PC-9 (cell line): Measurements from ENCODE around the gene HTR3B. TPM values are rescaled to one million over a fixed set of nuclear protein-coding genes. Genes with fewer than 3 reads are reported as not detected.

Experiments
- BruUV-seq: library from RNA; stranded (reverse); fragments of 400-500 nt; replicated peaks from 2 replicates; lab custom pipeline; 2021; lab: Mats Ljungman, UMichigan
- CTCF ChIA-PET: fragments of 300-600 bp; sonication (Branson Sonifier 250); formaldehyde crosslinking; loops from one replicate; lab custom pipeline; 2022; ENCODE audit warnings: antibody characterized with exemption; lab: Charles Lee
- POLR2A ChIA-PET: fragments of 300-600 bp; sonication (Branson Sonifier 250); formaldehyde crosslinking; loops from one replicate; lab custom pipeline; 2022; ENCODE audit warnings: antibody characterized with exemption; ENCODE audit not compliant: unreplicated experiment; lab: Charles Lee
- DNase-seq, 2 experiments: peaks; one replicate each; pipeline versions ENCODE4 v3.0.0 to v3.0.0-alpha.2; 2015 to 2022; ENCODE audit warnings: mixed read lengths in 1 of 2
- H2AFZ ChIP-seq: fragments of 200-600 bp; sonication (generic); 2 replicates; pipeline ENCODE4 v1.8.1; 2017; ENCODE audit warnings: antibody characterized with exemption
- H3F3A ChIP-seq: fragments of 200-600 bp; sonication (generic); 2 replicates; pipeline ENCODE4 v1.8.1; 2017; ENCODE audit warnings: antibody characterized with exemption, mild to moderate bottlenecking, low read depth; ENCODE audit not compliant: insufficient read depth
- H3K27ac ChIP-seq: fragments of 200-600 bp; sonication (generic); 2 replicates; pipeline ENCODE4 v1.6.1; 2016; ENCODE audit warnings: mixed run types
- H3K27me3 ChIP-seq: fragments of 200-600 bp; sonication (generic); 2 replicates; pipeline ENCODE4 v1.6.1; 2016; ENCODE audit warnings: low read depth, mixed run types; ENCODE audit not compliant: insufficient read depth
- H3K36me3 ChIP-seq: fragments of 200-600 bp; sonication (generic); 2 replicates; pipeline ENCODE4 v1.6.1; 2016; ENCODE audit warnings: low read depth, mixed run types
- H3K4me1 ChIP-seq: fragments of 200-600 bp; sonication (generic); replicated peaks from 2 replicates; pipeline ENCODE4 v1.6.1; 2016; ENCODE audit warnings: mixed run types; ENCODE audit not compliant: insufficient read depth
- H3K4me2 ChIP-seq: fragments of 200-600 bp; sonication (generic); 2 replicates; pipeline ENCODE4 v1.6.1; 2017; ENCODE audit warnings: mixed run types
- H3K4me3 ChIP-seq: fragments of 200-600 bp; sonication (generic); 2 replicates; pipeline ENCODE4 v1.6.1; 2016; ENCODE audit warnings: mixed run types
- H3K79me2 ChIP-seq: fragments of 200-600 bp; sonication (generic); 2 replicates; pipeline ENCODE4 v1.6.1; 2017; ENCODE audit warnings: low read depth, mixed run types
- H3K9me2 ChIP-seq: fragments of 200-600 bp; sonication (generic); 2 replicates; pipeline ENCODE4 v1.8.1; 2017; ENCODE audit warnings: mild to moderate bottlenecking; ENCODE audit not compliant: insufficient read depth
- H3K9me3 ChIP-seq: fragments of 200-600 bp; sonication (generic); 2 replicates; pipeline ENCODE4 v1.8.1; 2016; ENCODE audit warnings: low read depth; ENCODE audit not compliant: insufficient read depth
- H4K20me1 ChIP-seq: fragments of 200-600 bp; sonication (generic); 2 replicates; pipeline ENCODE4 v1.8.1; 2017; ENCODE audit not compliant: insufficient read depth
- CTCF ChIP-seq: fragments of 200-600 bp; sonication (generic); conservative IDR thresholded peaks from 2 replicates; pipeline ENCODE4 v1.6.1; 2017; ENCODE audit warnings: mixed run types, antibody characterized with exemption, mild to moderate bottlenecking, moderate library complexity
- EZH2 ChIP-seq: fragments of 200-600 bp; sonication (generic); IDR thresholded peaks from 2 replicates; pipeline ENCODE4 v1.8.0; 2017; ENCODE audit warnings: antibody characterized with exemption, low read depth
- intact Hi-C: fragments of 100-400 bp; cut with micrococcal nuclease; formaldehyde crosslinking; loops from one replicate; pipeline ENCODE4 v1.10.0; 2022; ENCODE audit not compliant: unreplicated experiment
- total RNA-seq: library from RNA; stranded (reverse); gene quantifications from 2 replicates; pipeline ENCODE4 v1.2.3, GENCODE V29; 2021

HTR3B gene
- total RNA-seq, 1 experiment from 2014 or later, result not detected

- CTCF ChIA-PET, result no interaction called here
- BruUV-seq, result no TSS peak
- Histone ChIP-seq H3K4me2 (no peak overlapping the region), H3K4me1 (no peaks in the 10 kb centered on the region), H3K27ac (no peak overlapping the region), H3K9me3 (no peaks in the 10 kb centered on the region), H3K9me2 (no peaks in the 10 kb centered on the region), H3K79me2 (no peaks in the 10 kb centered on the region), H3F3A (no peaks in the 10 kb centered on the region), H3K4me3 (no peak overlapping the region), H2AFZ (no peak overlapping the region), H3K27me3 (no peaks in the 10 kb centered on the region), H3K36me3 (no peaks in the 10 kb centered on the region), H4K20me1 (peaks cover 6% of the 10 kb centered on the region; the same call in 1 of the 2 replicates)
- no peak for DNase-seq
- intact Hi-C loops, result no loop called here
- POLR2A ChIA-PET, result no interaction called here
- TF ChIP-seq CTCF, result no peak
- no peak for TF ChIP-seq EZH2
Measured at GRCh38 chr11:113865873-113866272, 38.7 kb upstream of the HTR3B start.

GRCh38 chr11:113867843-113868503 lies 36.6 kb upstream of the HTR3B start:
- ChIA-PET POLR2A (no interaction called here), CTCF (no interaction called here)
- H3K4me3 ChIP-seq, result no peak overlapping the region
- peaks cover 1% of the 10 kb centered on the region; the same call in 1 of the 2 replicates for H3K4me1 ChIP-seq
- intact Hi-C loops, result no loop called here
- no peak overlapping the region for H3K27ac ChIP-seq
- peaks cover 4% of the 10 kb centered on the region; the same call in 1 of the 2 replicates for H4K20me1 ChIP-seq
- no peak for DNase-seq
- no peaks in the 10 kb centered on the region for H3K79me2 ChIP-seq
- no peaks in the 10 kb centered on the region for H3F3A ChIP-seq
- H3K9me3 ChIP-seq, result no peaks in the 10 kb centered on the region
- H3K4me2 ChIP-seq, result no peak overlapping the region
- no TSS peak for BruUV-seq
- H2AFZ ChIP-seq, result no peak overlapping the region
- no peaks in the 10 kb centered on the region for H3K27me3 ChIP-seq
- no peak for TF ChIP-seq EZH2
- TF ChIP-seq CTCF, result no peak
- H3K36me3 ChIP-seq, result no peaks in the 10 kb centered on the region
- no peaks in the 10 kb centered on the region for H3K9me2 ChIP-seq

- DNase-seq, result no peak
- TF ChIP-seq CTCF (no peak), EZH2 (no peak)
- Histone ChIP-seq H3K4me2 (no peak overlapping the region), H3K36me3 (no peaks in the 10 kb centered on the region), H4K20me1 (peaks cover 3% of the 10 kb centered on the region; the same call in 1 of the 2 replicates), H3K4me3 (no peak overlapping the region), H3F3A (no peaks in the 10 kb centered on the region), H3K4me1 (peaks cover 8% of the 10 kb centered on the region; the same call in 1 of the 2 replicates), H3K79me2 (no peaks in the 10 kb centered on the region), H2AFZ (no peak overlapping the region), H3K27ac (no peak overlapping the region), H3K27me3 (no peaks in the 10 kb centered on the region), H3K9me2 (no peaks in the 10 kb centered on the region), H3K9me3 (no peaks in the 10 kb centered on the region)
- ChIA-PET CTCF (no interaction called here), POLR2A (no interaction called here)
- BruUV-seq, result no TSS peak
- intact Hi-C loops, result no loop called here
Measured at GRCh38 chr11:113871336-113871735, 33.3 kb upstream of the HTR3B start.
